ENCODE results near the gene M6PR.

The M6PR gene

DNA sequence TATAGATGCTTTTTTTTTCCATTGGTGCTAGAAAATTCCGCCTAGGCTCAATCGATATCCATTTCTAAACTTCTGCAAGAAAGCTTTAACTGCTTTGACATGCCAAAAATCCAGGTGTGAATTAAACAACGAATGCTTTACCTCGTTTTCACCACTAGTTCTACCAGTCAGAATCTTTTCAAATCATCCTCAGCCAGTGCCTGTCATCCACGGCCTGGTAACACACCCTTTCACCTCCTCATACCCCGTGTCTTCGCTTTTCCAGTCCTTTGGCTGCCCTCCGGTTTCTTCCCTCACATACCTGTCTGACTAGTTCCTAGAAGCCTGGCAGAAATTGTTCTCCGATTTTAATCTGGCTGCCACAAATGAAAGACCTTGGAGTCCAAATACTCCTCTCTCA, 36.5 kb downstream of the M6PR start:
- TF ChIP-seq ZNF565 (CRISPR knock-in tag; conservative IDR thresholded peaks at IDR 0.05; ENCODE audit: low read depth): no peak
- no peak for TF ChIP-seq ESRRG (CRISPR knock-in tag; IDR thresholded peaks at IDR 0.05)
- TF ChIP-seq PATZ1 (CRISPR knock-in tag; IDR thresholded peaks at IDR 0.05; ENCODE audit: borderline replicate concordance): no peak
- no peak for TF ChIP-seq TCF4 (CRISPR knock-in tag; IDR thresholded peaks at IDR 0.05; ENCODE audit: borderline replicate concordance)
- no peak for TF ChIP-seq TOX (CRISPR knock-in tag; IDR thresholded peaks at IDR 0.05; ENCODE audit: borderline replicate concordance)
- TF ChIP-seq ISL1 (CRISPR knock-in tag; IDR thresholded peaks at IDR 0.05): no peak
- TF ChIP-seq, protein P1, sequence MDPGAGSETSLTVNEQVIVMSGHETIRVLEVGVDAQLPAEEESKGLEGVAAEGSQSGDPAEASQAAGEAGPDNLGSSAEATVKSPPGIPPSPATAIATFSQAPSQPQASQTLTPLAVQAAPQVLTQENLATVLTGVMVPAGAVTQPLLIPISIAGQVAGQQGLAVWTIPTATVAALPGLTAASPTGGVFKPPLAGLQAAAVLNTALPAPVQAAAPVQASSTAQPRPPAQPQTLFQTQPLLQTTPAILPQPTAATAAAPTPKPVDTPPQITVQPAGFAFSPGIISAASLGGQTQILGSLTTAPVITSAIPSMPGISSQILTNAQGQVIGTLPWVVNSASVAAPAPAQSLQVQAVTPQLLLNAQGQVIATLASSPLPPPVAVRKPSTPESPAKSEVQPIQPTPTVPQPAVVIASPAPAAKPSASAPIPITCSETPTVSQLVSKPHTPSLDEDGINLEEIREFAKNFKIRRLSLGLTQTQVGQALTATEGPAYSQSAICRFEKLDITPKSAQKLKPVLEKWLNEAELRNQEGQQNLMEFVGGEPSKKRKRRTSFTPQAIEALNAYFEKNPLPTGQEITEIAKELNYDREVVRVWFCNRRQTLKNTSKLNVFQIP (CRISPR knock-in tag; IDR thresholded peaks at IDR 0.05; ENCODE audit: borderline replicate concordance, low read depth): no peak
- no peak for TF ChIP-seq ZNF70 (CRISPR knock-in tag; IDR thresholded peaks at IDR 0.05)
- TF ChIP-seq RARB (CRISPR knock-in tag; IDR thresholded peaks at IDR 0.05): no peak
- TF ChIP-seq CREB5 (CRISPR knock-in tag; IDR thresholded peaks at IDR 0.05; ENCODE audit: low read depth): no peak
- no peak for TF ChIP-seq GLIS3 (CRISPR knock-in tag; IDR thresholded peaks at IDR 0.05)
- TF ChIP-seq BACH2 (CRISPR knock-in tag; IDR thresholded peaks at IDR 0.05; ENCODE audit: borderline replicate concordance): no peak
- TF ChIP-seq CSDC2 (CRISPR knock-in tag; IDR thresholded peaks at IDR 0.05): no peak
- TF ChIP-seq ARNTL (CRISPR knock-in tag; IDR thresholded peaks at IDR 0.05; ENCODE audit: borderline replicate concordance, low read depth): no peak
- no peak for TF ChIP-seq OSR1 (CRISPR knock-in tag; IDR thresholded peaks at IDR 0.05)
- ATAC-seq: no peak

DNA sequence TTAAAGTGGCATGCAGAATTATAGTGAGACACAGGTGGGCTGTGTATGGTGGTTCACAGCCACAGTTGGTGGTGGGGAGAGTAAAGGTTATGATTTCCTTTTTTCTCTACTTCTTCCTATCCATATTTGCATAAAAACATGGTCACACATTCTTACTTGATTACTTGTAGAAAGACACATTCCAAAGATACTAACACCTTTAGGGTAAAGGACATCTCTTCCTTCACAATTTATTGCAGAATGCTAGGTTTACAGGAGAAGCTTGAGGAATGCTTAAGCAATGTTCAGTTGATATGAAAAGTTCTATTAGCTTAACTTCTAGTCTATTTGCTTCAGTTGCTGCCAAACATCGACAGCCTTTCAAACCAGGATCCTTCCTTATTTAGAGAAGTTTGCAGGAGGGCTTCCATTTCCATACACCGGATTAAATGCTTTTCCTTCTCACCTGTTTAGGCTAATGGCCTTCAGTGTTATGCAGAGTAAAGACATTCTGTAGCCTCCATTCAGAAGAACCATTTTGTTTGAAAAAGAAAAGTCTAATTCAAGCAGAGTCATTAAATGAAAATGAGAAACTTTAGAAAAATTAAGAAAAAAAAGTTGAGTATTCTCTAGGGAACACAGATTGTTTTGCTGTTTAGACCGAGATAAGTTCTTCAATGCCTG, 37.7 kb downstream of the M6PR start:
- TF ChIP-seq OSR1 (CRISPR knock-in tag; IDR thresholded peaks at IDR 0.05) (no peak), TOX (CRISPR knock-in tag; IDR thresholded peaks at IDR 0.05; ENCODE audit: borderline replicate concordance) (no peak), GLIS3 (CRISPR knock-in tag; IDR thresholded peaks at IDR 0.05) (no peak), RARB (CRISPR knock-in tag; IDR thresholded peaks at IDR 0.05) (no peak), PPARA (CRISPR knock-in tag; IDR thresholded peaks at IDR 0.05; ENCODE audit: borderline replicate concordance) (no peak), TSHZ2 (CRISPR knock-in tag; IDR thresholded peaks at IDR 0.05) (no peak), ZC3H10 (CRISPR knock-in tag; IDR thresholded peaks at IDR 0.05) (no peak), PATZ1 (CRISPR knock-in tag; IDR thresholded peaks at IDR 0.05; ENCODE audit: borderline replicate concordance) (no peak)
- TF ChIP-seq, protein P2, sequence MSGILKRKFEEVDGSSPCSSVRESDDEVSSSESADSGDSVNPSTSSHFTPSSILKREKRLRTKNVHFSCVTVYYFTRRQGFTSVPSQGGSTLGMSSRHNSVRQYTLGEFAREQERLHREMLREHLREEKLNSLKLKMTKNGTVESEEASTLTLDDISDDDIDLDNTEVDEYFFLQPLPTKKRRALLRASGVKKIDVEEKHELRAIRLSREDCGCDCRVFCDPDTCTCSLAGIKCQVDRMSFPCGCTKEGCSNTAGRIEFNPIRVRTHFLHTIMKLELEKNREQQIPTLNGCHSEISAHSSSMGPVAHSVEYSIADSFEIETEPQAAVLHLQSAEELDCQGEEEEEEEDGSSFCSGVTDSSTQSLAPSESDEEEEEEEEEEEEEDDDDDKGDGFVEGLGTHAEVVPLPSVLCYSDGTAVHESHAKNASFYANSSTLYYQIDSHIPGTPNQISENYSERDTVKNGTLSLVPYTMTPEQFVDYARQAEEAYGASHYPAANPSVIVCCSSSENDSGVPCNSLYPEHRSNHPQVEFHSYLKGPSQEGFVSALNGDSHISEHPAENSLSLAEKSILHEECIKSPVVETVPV (CRISPR knock-in tag; IDR thresholded peaks at IDR 0.05): no peak
- no peak for ATAC-seq
